Ovary (tissue), 9 donors: Measurements from ENCODE around the gene GP5. TPM values are rescaled to one million over a fixed set of nuclear protein-coding genes. Genes with fewer than 3 reads are reported as not detected.

Experiments used
- DNase-seq, 5 donors: peaks; one replicate each; pipeline ENCODE4 v3.0.0-alpha.2; 2019 to 2020
- H3K27ac ChIP-seq, 2 donors: fragments of 200-600 bp; one replicate each; pipeline versions ENCODE4 v1.5.1 to v1.8.0; 2019 to 2022
- H3K27me3 ChIP-seq: fragments of 200-600 bp; one replicate; pipeline ENCODE4 v1.8.0; 2022
- H3K36me3 ChIP-seq: fragments of 200-600 bp; sonication (generic); one replicate; pipeline ENCODE4 v1.5.1; 2019
- H3K4me1 ChIP-seq: one replicate; pipeline ENCODE4 v1.8.1; 2013; ENCODE audit warnings: mild to moderate bottlenecking, moderate library complexity; ENCODE audit not compliant: insufficient read depth
- H3K4me3 ChIP-seq: fragments of 200-600 bp; sonication (generic); one replicate; pipeline ENCODE4 v1.5.1; 2017
- H3K9me3 ChIP-seq, 2 donors: fragments of 200-600 bp in 1 of 2; sonication (generic) in 1 of 2; one replicate each; pipeline versions ENCODE4 v1.5.1 to v1.8.1; 2013 to 2019; ENCODE audit warnings: mild to moderate bottlenecking in 1 of 2, moderate library complexity in 1 of 2
- CTCF ChIP-seq, 3 donors: fragments of 450-650 bp in 2 of 3; fragments of 200-600 bp in 1 of 3; IDR thresholded peaks; one replicate each; pipeline versions ENCODE4 v1.5.1 to v1.8.0; 2016 to 2022; ENCODE audit warnings: antibody characterized with exemption in 3 of 3, mild to moderate bottlenecking in 1 of 3
- EP300 ChIP-seq: sonication (generic); formaldehyde crosslinking; IDR thresholded peaks from one replicate; pipeline ENCODE4 v1.6.1; 2017; ENCODE audit warnings: antibody characterized with exemption
- POLR2A ChIP-seq: fragments of 450-650 bp; IDR thresholded peaks from one replicate; pipeline ENCODE4 v1.6.1; 2017; ENCODE audit warnings: antibody characterized with exemption, mild to moderate bottlenecking, moderate library complexity
- WGBS, 3 donors: extraction: QIAGEN DNeasy Blood & Tissue Kit in 1 of 3; methylation state at CpG; one replicate each; pipeline versions ENCODE4 v1.1.5 to v1.1.7; 2013 to 2017; 5-methylcytosine and 5-hydroxymethylcytosine counted together
- intact Hi-C, 4 donors: fragments of 100-400 bp; cut with DNase I; formaldehyde crosslinking; loops; one replicate each; pipeline versions ENCODE4 v1.11.0 to v1.15.1; 2022 to 2023
- polyA plus RNA-seq, 2 donors: library from polyadenylated mRNA; stranded (reverse); fragments of 200-250 nt in 1 of 2; fragments of 350-450 nt in 1 of 2; fragmentation: Illumina TruSeq in 1 of 2; extraction: RNeasy Lipid Tissue Mini Kit (QIAGEN cat#74804) in 1 of 2; gene quantifications; one replicate each; pipeline ENCODE4 v1.2.3, GENCODE V29; 2013 to 2014
- total RNA-seq, 7 donors: library from RNA; depleted of rRNA in 2 of 7; stranded (reverse); fragments of >200 nt in 2 of 7; fragmentation: NEBNext Ultra II Directional in 3 of 7; extraction: Animal tissue kit (Norgen Biotek cat#: 25700) in 3 of 7; gene quantifications; one replicate each; pipeline versions ENCODE4 v1.1.0 to v1.2.4, GENCODE V29; 2016 to 2023
- donor health status: DM: no; HTN: no; CAD: no; lungs with moderate emphysema.
- donor health status: DM: no; HTN: no; CAD: no.
- donor health status: Bipolar disorder and iron deficiency.
- donor health status: DM: yes; HTN: yes; CAD: no.
- donor health status: DM: no; HTN: no; CAD: no.
- donor health status: DM: yes; HTN: yes; CAD: no.

Gene GP5
- total and polyA plus RNA-seq, 9 donors = 0.13 to 1.1 (median 0.38) TPM; not detected in 1

DNA sequence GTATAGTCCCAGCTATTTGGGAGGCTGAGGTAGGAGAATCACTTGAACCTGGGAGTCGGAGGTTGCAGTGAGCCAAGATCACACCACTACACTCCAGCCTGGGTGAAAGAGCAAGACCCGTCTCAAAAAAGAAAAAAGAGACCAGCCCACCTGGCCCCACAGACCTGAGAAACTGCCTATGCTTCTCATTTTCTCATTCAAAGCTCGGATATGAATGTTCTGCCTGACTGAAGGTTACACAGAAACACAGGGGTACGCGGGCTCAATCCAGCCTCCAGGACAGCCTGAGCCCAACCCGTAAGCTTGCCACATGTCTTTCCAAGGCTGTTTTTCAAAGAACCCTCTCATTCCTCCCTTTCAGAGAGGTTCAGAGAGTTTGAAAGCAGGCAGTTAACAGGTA lies 19.8 kb downstream of the GP5 start:
- WGBS, 3 donors = 86 to 91% (median 90%) methylated on average over 6 of the region's 6 CpGs
- peak in 1 of 5 donors; percentile 11 for DNase-seq
- intact Hi-C loops = no loop called here
- no peaks in the 10 kb centered on the region for H3K4me1 ChIP-seq
- H3K27ac ChIP-seq = no peak overlapping the region
- TF ChIP-seq CTCF (IDR thresholded peaks at IDR 0.05) = no peak
- TF ChIP-seq EP300 = no peak
- no peak for TF ChIP-seq POLR2A
- no peaks in the 10 kb centered on the region for H3K36me3 ChIP-seq
- no peaks in the 10 kb centered on the region for H3K27me3 ChIP-seq
- no peaks in the 10 kb centered on the region for H3K9me3 ChIP-seq
- no peak overlapping the region for H3K4me3 ChIP-seq

DNA sequence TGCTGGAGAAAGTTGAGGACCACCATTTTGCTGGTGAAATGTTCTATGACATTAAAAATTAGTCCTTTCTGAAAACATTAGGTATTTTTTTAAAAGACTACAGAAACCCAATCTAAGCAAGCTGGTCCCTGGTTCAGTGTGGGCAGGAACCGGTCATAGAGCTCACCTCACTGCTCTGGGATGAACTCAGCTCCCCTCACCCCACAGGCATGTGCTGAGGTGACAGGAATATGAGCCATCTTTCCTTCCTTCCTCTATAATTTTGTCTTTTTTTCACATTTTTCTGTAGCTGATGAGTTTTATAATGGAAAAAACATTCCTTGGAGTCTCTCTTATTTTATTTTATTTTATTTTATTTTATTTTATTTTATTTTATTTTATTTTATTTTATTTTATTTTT lies 21.4 kb downstream of the GP5 start:
- Histone ChIP-seq H3K4me1 (no peaks in the 10 kb centered on the region), H3K27ac (no peak overlapping the region), H3K27me3 (no peaks in the 10 kb centered on the region), H3K36me3 (no peaks in the 10 kb centered on the region), H3K4me3 (no peak overlapping the region), H3K9me3 (no peaks in the 10 kb centered on the region)
- TF ChIP-seq CTCF (IDR thresholded peaks at IDR 0.05) (no peak), POLR2A (no peak), EP300 (no peak)
- no peak for DNase-seq
- intact Hi-C loops = no loop called here
- 84 to 97% (median 88%) methylated on average over 1 of the region's 1 CpG for WGBS, 3 donors

DNA sequence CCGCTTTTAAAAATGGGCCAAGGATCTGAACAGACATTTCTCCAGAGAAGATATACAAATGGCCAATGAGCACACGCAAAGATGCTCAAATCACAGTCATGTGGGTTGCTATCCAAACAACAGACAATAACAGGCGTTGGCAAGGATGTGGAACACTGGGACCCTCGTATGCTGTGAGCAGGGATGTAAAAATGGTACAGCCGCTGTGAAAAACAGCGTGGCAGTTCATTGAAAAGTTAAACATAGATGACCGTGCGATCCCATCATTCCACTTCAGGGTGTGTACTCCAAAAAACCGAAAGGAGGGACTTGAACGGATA lies 22.9 kb downstream of the GP5 start:
- Histone ChIP-seq H3K9me3 (no peaks in the 10 kb centered on the region), H3K4me1 (no peaks in the 10 kb centered on the region), H3K27ac (no peak overlapping the region), H3K27me3 (no peaks in the 10 kb centered on the region), H3K4me3 (no peak overlapping the region), H3K36me3 (no peaks in the 10 kb centered on the region)
- WGBS, 3 donors = 85 to 87% (median 86%) methylated on average over 10 of the region's 10 CpGs
- TF ChIP-seq EP300 (no peak), CTCF (IDR thresholded peaks at IDR 0.05) (no peak), POLR2A (no peak)
- DNase-seq = no peak
- intact Hi-C loops = no loop called here

DNA sequence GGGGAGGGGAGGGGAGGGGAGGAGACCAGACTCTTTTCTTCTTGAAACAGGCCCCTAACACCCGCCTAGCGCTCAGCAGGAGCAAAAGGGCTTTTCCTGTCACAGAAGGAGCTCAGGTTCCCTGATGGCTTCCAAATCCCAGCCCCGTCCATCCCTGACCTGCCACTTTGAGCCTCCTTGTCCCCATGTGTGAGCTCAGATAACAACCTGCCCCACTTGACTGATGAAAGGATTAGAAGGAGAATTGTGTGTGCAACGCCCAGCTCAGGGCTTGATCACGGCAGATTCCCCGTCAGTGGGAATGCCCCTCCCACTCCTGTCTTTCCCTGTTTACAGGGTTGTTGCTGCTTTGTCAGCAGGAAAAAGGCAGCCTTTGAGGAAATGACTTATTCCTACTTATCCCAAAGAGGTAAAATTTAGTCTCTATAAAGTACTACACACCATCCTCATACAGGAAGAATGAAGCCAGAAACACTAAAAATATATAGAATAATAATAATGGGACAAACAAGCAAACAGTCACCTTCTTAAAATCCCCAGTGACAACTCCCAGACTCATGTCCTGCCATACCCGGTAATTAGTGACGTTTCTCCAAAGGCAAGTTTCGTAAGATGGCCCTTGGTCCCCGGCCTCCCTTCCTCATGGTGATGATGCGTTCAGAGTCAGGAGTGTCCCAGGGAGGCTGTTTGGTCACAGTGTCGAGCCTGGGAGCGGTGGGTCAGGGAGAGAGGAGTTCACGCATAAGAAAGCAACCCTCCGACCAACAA lies 23.4 kb downstream of the GP5 start:
- no peak overlapping the region for H3K4me3 ChIP-seq
- H3K36me3 ChIP-seq = no peaks in the 10 kb centered on the region
- intact Hi-C loops = no loop called here
- no peaks in the 10 kb centered on the region for H3K27me3 ChIP-seq
- H3K4me1 ChIP-seq = no peaks in the 10 kb centered on the region
- no peak for DNase-seq
- H3K27ac ChIP-seq = no peak overlapping the region
- TF ChIP-seq POLR2A = no peak
- no peak for TF ChIP-seq EP300
- no peak for TF ChIP-seq CTCF (IDR thresholded peaks at IDR 0.05)
- 51 to 60% (median 60%) methylated on average over 15 of the region's 15 CpGs for WGBS, 3 donors
- H3K9me3 ChIP-seq = no peaks in the 10 kb centered on the region
